Duodenal mucosa (tissue), 2 donors: Measurements from ENCODE around the gene DCAF4L1.

Experiments used
- H3K27ac ChIP-seq: one replicate; pipeline ENCODE4 v1.7.0; 2013; ENCODE audit warnings: low read depth, low read length
- H3K27me3 ChIP-seq, 2 donors: one replicate each; pipeline ENCODE4 v1.7.0; 2013; ENCODE audit warnings: low read length in 2 of 2, control low read depth in 1 of 2; ENCODE audit not compliant: insufficient read depth in 2 of 2, control insufficient read depth in 1 of 2
- H3K36me3 ChIP-seq, 2 donors: one replicate each; pipeline ENCODE4 v1.7.0; 2013; ENCODE audit warnings: low read length in 2 of 2, control low read depth in 1 of 2; ENCODE audit not compliant: insufficient read depth in 2 of 2, control insufficient read depth in 1 of 2
- H3K4me1 ChIP-seq, 2 donors: one replicate each; pipeline ENCODE4 v1.7.0; 2013; ENCODE audit warnings: low read length in 2 of 2, control low read depth in 1 of 2; ENCODE audit not compliant: insufficient read depth in 2 of 2, control insufficient read depth in 1 of 2
- H3K4me3 ChIP-seq, 2 donors: one replicate each; pipeline ENCODE4 v1.7.0; 2013; ENCODE audit warnings: low read length in 2 of 2, low read depth in 1 of 2
- H3K9ac ChIP-seq, 2 donors: one replicate each; pipeline ENCODE4 v1.7.0; 2013; ENCODE audit warnings: low read length in 2 of 2, low read depth in 1 of 2
- H3K9me3 ChIP-seq, 2 donors: one replicate each; pipeline ENCODE4 v1.7.0; 2013; ENCODE audit warnings: low read length in 2 of 2, control low read depth in 1 of 2; ENCODE audit not compliant: control insufficient read depth in 1 of 2

The DCAF4L1 gene

DNA sequence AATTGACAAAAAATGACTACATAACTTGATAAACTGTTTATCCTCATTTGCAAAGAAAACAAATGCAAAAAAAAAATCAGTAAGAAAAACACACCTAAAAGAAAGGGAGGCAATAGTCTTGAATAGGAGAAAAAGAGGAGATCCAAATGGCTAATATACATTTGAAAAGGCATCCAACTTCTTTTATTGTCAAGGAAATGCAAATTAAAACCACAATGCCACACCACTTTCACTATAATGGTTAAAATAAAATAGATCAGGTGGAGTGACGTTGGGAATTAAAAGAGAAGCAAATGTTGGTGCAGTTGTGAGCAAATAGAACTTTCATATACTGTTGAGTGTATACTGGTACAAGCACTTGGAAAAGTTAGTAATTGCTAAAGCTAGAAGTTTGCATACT, 3.6 kb downstream of the DCAF4L1 start:
- H3K27me3 ChIP-seq: no peaks in the 10 kb centered on the region
- no peaks in the 10 kb centered on the region for H3K36me3 ChIP-seq
- H3K9me3 ChIP-seq: no peaks in the 10 kb centered on the region
- H3K4me1 ChIP-seq: peaks cover 0 to 8% of the 10 kb centered on the region in 2 donors
- H3K4me3 ChIP-seq: no peak overlapping the region
- H3K27ac ChIP-seq: no peak overlapping the region
- no peak overlapping the region for H3K9ac ChIP-seq

DNA sequence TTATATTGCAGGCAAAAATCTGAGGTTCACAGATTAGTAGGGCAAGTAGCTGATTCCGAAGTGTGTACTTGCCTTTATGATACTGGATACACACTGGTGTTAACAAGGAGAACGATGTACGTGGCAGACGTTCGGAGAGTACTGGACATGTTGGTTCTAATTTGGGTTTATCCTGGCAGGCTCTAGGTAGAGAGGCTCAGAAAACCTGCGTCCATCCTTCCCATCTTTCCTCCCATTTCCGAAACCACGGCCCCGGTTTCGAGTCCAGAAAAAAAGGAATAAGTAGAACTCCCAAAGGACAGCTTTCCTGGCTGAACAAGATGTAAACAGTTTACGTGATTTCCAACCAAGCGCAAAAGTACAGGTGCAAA, 8.4 kb downstream of the DCAF4L1 start:
- Histone ChIP-seq H3K4me1 (peaks cover 12 to 21% of the 10 kb centered on the region in 2 donors), H3K9ac (peak overlapping the region; percentile 82 to 87), H3K9me3 (no peaks in the 10 kb centered on the region), H3K27ac (peak overlapping the region; percentile 30), H3K36me3 (no peaks in the 10 kb centered on the region), H3K27me3 (no peaks in the 10 kb centered on the region), H3K4me3 (peak overlapping the region; percentile 92 to 96)

DNA sequence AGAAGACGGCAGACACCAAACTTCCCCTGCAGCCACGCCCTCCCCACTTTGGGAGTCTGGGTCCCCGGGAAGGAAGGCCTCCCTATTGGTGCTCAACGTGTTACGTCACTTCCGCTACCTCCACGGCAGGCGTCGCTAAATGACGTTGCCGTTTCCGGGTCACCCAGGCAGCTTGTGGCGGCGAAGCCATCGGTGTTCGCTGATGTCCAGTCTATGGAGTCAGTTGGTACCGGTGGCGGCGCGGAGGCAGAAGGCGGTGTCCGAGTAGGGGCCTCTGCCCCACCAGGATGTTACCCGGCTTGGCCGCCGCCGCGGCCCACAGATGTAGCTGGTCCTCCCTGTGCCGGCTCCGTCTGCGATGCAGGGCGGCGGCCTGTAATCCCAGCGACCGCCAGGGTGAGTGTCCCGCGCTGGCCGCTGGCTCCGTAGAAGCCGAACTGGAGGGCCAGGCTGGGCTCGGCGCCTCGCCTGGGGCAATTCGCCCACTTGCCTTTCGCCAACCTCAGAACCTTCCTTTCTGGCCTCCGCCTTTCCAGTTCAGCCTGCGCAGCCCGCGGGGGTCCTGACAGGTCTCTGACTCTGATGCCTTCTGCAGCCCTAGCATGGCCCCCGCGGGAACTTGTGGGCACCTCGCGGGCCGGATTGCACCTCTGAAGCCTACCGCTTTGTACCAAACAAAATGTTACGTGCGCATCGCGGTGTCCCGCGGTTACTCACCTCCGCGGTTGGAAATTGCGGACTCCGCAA, 9.0 kb downstream of the DCAF4L1 start, which contains the start of gene SLC30A9:
TSS of gene SLC30A9 (plus strand) at position 166 of the 747 bp plus-strand sequence. CDS start at position 288, 122 bp downstream.
- peak within 1 kb of the TSS; percentile 53 for H3K27ac ChIP-seq
- H3K36me3 ChIP-seq: no peaks in the 10 kb centered on the region
- no peaks in the 10 kb centered on the region for H3K9me3 ChIP-seq

DNA sequence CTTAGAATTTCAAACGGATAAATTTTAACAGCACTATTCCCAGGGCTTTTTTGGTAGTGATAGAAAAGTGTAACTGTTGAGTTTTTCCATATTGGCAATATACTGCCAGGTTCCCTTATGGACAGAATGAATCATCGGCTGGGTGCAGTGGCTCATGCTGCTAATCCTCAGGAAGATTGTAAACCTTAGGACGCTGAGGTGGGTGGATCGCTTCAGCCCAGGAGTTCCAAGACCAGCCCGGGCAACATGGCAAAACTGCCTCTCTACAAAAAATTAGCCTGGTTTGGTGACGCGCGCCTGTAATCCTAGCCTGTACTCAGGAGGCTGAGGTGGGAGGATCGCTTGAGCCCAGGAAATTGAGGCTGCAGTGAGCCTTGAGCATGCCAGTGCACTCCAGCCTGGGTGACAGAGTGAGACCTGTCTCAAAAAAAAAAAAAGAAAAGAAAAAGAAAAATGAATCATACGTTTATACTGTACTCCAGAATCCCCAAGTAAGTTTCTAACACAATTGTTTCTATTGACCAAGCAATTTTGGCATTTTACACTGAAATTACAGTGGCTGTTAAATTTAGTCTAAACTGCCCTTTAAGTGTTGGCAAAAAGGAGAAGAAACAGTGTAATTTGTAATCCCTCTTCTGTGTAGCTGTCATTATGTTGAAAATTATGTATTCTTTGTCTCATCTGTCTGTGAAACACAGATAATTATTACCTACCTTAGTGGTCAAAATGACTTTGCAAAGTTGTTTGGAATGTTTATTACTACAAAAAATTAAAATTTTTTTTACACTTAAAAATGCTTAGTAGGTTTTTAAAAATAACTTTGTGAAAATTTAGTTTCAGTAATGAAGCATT, 10.6 kb downstream of the DCAF4L1 start:
- no peak overlapping the region for H3K27ac ChIP-seq
- peak overlapping the region; percentile 92 to 96 for H3K4me3 ChIP-seq
- H3K9ac ChIP-seq: no peak overlapping the region

More for the DNA sequence above, 9.0 kb downstream of the DCAF4L1 start, which contains the start of gene SLC30A9:
- Histone ChIP-seq H3K9ac (peak within 1 kb of the TSS; percentile 82 to 87), H3K4me3 (peak within 1 kb of the TSS; percentile 92 to 96), H3K4me1 (peaks cover 12 to 21% of the 10 kb centered on the region in 2 donors), H3K27me3 (no peaks in the 10 kb centered on the region)

DNA sequence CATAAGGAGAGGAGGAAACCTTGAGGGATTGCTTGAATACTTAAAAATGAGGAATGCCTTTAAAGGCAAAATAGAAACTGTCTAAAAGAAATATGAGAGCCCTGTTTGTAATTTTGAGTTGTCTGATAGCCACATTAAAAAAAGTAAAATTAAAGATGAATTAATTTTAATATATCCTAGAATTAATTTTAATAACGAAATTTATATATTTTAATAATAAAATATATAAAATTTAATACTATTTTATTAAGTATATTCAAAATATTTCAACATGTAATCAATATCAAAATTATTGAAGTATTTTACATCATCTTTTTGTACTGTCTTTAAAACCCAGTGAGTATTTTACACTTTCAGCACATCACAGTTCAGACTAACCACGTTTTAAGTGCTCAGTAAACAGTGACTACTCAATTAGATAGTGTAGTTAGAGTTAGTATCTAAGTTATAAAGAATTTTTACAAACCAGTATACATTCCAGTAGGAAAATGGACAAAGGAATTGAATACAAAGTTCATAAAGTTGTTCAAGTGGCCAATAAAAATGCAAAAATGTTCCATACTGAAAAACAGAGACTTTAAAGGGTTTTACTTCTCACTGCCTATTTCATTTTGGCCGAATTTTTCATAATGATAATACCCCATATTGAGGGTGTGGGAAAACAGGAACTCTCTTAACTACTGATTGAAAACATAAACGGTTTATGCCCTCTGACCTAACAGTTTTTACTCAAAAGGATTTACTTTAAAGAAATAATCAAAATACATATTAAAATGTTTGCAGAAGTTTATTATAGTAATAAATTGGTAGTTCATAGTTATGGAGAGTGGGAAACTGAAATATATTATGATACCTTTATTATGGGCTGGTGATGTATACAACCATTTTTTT, 11.7 kb downstream of the DCAF4L1 start:
- Histone ChIP-seq H3K9me3 (no peaks in the 10 kb centered on the region), H3K9ac (no peak overlapping the region), H3K27ac (no peak overlapping the region), H3K36me3 (no peaks in the 10 kb centered on the region), H3K27me3 (no peaks in the 10 kb centered on the region), H3K4me3 (no peak overlapping the region), H3K4me1 (peaks cover 12 to 21% of the 10 kb centered on the region in 2 donors)

More for the DNA sequence above, 10.6 kb downstream of the DCAF4L1 start:
- Histone ChIP-seq H3K9me3 (no peaks in the 10 kb centered on the region), H3K27me3 (no peaks in the 10 kb centered on the region), H3K4me1 (peaks cover 12 to 21% of the 10 kb centered on the region in 2 donors), H3K36me3 (no peaks in the 10 kb centered on the region)

DNA sequence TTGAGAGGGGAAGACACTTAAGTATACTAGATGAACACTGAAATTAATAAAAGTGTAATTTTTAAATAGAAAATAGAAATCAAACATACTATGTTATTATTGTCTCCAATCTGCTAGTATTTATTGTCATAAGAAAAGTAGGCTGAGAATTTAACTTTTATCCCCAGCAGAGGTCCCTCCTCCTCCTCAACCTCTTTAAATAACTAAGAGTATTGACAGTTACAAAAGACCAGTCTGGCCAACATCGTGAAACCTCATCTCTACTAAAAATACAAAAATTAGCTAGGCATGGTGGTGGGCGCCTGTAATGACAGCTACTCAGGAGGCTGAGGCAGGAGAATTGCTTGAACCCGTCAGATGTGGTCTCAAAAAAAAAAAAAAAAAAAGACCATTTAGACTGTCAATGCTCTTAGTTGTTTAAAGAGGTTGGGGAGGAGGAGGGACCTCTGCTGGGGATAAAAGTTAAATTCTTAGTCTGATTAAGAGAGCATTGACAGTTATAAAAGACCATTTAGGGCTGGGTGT, 13.0 kb downstream of the DCAF4L1 start:
- no peak overlapping the region for H3K27ac ChIP-seq
- no peaks in the 10 kb centered on the region for H3K9me3 ChIP-seq
- no peak overlapping the region for H3K9ac ChIP-seq
- peaks cover 12 to 18% of the 10 kb centered on the region in 2 donors for H3K4me1 ChIP-seq
- no peaks in the 10 kb centered on the region for H3K27me3 ChIP-seq
- H3K36me3 ChIP-seq: no peaks in the 10 kb centered on the region
- H3K4me3 ChIP-seq: no peak overlapping the region

DNA sequence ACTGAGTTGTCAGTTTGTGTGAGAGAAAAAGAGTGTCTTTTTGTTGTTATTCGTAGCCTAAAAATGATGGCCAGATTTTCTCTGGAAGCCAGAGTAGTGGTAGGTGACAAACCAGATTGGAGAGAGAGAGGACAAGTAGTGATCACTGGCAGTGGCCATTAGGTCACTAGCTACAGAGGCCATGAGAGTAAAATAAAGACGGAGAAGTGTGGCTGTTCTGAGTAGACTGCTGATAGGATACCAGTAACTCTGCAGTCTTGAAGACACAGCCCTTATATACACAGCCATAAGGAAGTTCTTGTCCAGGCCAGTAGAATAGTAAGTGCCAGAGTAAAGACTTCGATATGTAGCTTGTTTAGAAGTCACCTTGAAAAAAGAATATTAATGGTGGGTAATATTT, 16.5 kb downstream of the DCAF4L1 start:
- Histone ChIP-seq H3K4me3 (no peak overlapping the region), H3K36me3 (peaks cover 0 to 4% of the 10 kb centered on the region in 2 donors), H3K9ac (no peak overlapping the region), H3K4me1 (no peaks in the 10 kb centered on the region), H3K27ac (no peak overlapping the region), H3K27me3 (no peaks in the 10 kb centered on the region), H3K9me3 (no peaks in the 10 kb centered on the region)

DNA sequence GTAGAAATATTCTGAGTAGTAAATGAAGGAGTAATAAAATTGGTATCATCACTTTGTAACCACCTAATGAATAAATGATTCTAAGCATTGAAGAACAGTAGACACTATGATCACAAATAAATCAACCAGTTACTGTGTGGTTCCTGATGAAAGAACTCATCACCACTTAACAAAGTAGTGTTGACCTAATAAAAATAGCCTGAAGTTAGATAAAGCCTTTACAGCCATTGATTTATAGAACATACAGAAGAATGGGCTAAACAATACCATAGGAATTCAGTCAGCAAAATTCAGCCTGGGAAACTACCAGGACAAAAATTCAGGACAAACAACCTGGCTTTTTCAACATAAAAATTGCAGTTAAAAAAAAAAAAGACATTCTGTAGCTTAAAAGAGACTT, 17.8 kb downstream of the DCAF4L1 start:
- no peaks in the 10 kb centered on the region for H3K4me1 ChIP-seq
- peaks cover 0 to 5% of the 10 kb centered on the region in 2 donors for H3K36me3 ChIP-seq
- H3K9me3 ChIP-seq: no peaks in the 10 kb centered on the region
- H3K27me3 ChIP-seq: no peaks in the 10 kb centered on the region
- no peak overlapping the region for H3K4me3 ChIP-seq
- H3K9ac ChIP-seq: no peak overlapping the region
- no peak overlapping the region for H3K27ac ChIP-seq

DNA sequence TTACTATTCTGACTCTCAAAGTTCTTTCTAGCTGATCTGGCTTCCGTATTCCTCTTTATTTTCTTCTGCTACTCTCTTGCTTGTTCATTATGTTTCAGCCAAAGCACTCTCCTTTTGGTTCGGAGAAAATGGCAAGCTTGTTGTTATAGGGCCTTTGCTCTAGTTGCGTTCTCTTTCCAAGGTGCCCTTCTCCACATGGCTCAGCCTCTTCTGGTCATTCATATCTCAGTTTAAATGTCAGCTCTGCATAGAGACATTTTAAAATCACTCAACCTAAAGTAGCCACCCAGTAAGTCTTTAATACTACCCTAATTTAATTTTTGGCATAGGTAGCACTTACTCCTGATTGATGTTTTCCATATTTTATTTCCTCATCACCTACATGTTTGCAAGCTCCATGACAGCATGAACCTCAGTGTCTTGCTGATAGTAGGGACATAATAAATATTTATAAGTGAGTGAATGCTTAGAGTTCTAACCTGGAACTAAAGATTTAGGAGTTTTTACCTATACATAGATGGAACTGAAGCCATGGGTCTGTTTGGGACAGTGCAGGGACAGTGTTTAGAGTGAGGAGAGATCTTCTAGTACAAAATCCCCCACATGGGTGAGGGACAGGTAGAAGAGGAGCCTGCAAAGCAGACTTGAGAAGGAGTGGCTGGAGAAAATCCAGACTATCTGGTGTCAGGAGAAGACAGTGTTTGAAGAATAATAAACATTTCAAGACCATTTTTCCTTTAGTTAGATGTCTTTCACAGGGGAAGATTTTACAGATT, 26.6 kb downstream of the DCAF4L1 start:
- Histone ChIP-seq H3K27ac (no peak overlapping the region), H3K9ac (no peak overlapping the region), H3K36me3 (peaks cover 4 to 22% of the 10 kb centered on the region in 2 donors), H3K4me3 (no peak overlapping the region), H3K27me3 (no peaks in the 10 kb centered on the region), H3K4me1 (no peaks in the 10 kb centered on the region), H3K9me3 (no peaks in the 10 kb centered on the region)
